ENCODE measurements around the gene CHRM1. TPM values are rescaled to one million over a fixed set of nuclear protein-coding genes. Genes with fewer than 3 reads are reported as not detected.
A peak's percentile ranks its signal among the peaks of the same experiment; 100 is the strongest.
"Not testable (repeated sequence)": the region's sequence is repeated elsewhere in the genome, so short reads cannot be mapped to it uniquely, and the experiment has no call there.

CHRM1 gene
- total RNA-seq (2014; rRNA removed; shearing (Covaris generic)) = not detected in 2 replicates

GRCh38 chr11:62921201-62921572, at the start of gene CHRM1:
Gene CHRM1, minus strand, starts transcription at chr11:62921363. Its CDS starts 10,263 bp downstream, at chr11:62911100.
- DNase-seq = no peak
- H3K4me3 ChIP-seq = no peak within 1 kb of the TSS
- H3K27ac ChIP-seq = no peak within 1 kb of the TSS
- no peaks in the 10 kb centered on the region for H3K9me3 ChIP-seq (replicated peaks)
- H3K36me3 ChIP-seq = no peaks in the 10 kb centered on the region
- H3K27me3 ChIP-seq = peaks cover 6% of the 10 kb centered on the region; the same call in 1 of the 2 replicates
- H3K4me1 ChIP-seq = no peaks in the 10 kb centered on the region

- H3K27ac ChIP-seq = no peak overlapping the region
- no peak for DNase-seq
- H3K9me3 ChIP-seq (replicated peaks) = no peaks in the 10 kb centered on the region
- H3K36me3 ChIP-seq = no peaks in the 10 kb centered on the region
- no peaks in the 10 kb centered on the region for H3K4me1 ChIP-seq
- H3K4me3 ChIP-seq = no peak overlapping the region
- no peaks in the 10 kb centered on the region for H3K27me3 ChIP-seq
Observed at GRCh38 chr11:62965574-62965973, 44.4 kb upstream of the CHRM1 start.

- DNase-seq = no peak
- Histone ChIP-seq H3K4me1 (peaks cover 13% of the 10 kb centered on the region), H3K36me3 (no peaks in the 10 kb centered on the region), H3K27me3 (no peaks in the 10 kb centered on the region), H3K4me3 (no peak overlapping the region), H3K9me3 (replicated peaks) (no peaks in the 10 kb centered on the region), H3K27ac (no peak overlapping the region)
Observed at GRCh38 chr11:62962391-62962790, 41.2 kb upstream of the CHRM1 start.

GRCh38 chr11:62961017-62961570, 39.9 kb upstream of the CHRM1 start:
- no peak for DNase-seq
- Histone ChIP-seq H3K4me3 (no peak overlapping the region), H3K27ac (no peak overlapping the region), H3K9me3 (replicated peaks) (no peaks in the 10 kb centered on the region), H3K4me1 (peaks cover 13% of the 10 kb centered on the region), H3K36me3 (no peaks in the 10 kb centered on the region), H3K27me3 (no peaks in the 10 kb centered on the region)

- Histone ChIP-seq H3K9me3 (replicated peaks) (no peaks in the 10 kb centered on the region), H3K4me3 (no peak overlapping the region), H3K36me3 (no peaks in the 10 kb centered on the region), H3K4me1 (peaks cover 13% of the 10 kb centered on the region), H3K27ac (no peak overlapping the region), H3K27me3 (no peaks in the 10 kb centered on the region)
- DNase-seq = no peak
Observed at GRCh38 chr11:62959422-62959980, 38.3 kb upstream of the CHRM1 start.

- H3K27me3 ChIP-seq = no peaks in the 10 kb centered on the region
- H3K27ac ChIP-seq = no peak overlapping the region; the same call in 1 of the 2 replicates
- no peaks in the 10 kb centered on the region for H3K36me3 ChIP-seq
- DNase-seq = peak; percentile 69 to 77
- no peak overlapping the region for H3K4me3 ChIP-seq
- peaks cover 13% of the 10 kb centered on the region for H3K4me1 ChIP-seq
- H3K9me3 ChIP-seq (replicated peaks) = no peaks in the 10 kb centered on the region
Observed at GRCh38 chr11:62958547-62959421, 37.6 kb upstream of the CHRM1 start.

- Histone ChIP-seq H3K27ac (no peak overlapping the region), H3K9me3 (replicated peaks) (no peaks in the 10 kb centered on the region), H3K27me3 (no peaks in the 10 kb centered on the region), H3K4me3 (no peak overlapping the region), H3K4me1 (peaks cover 13% of the 10 kb centered on the region), H3K36me3 (no peaks in the 10 kb centered on the region)
- DNase-seq = no peak
Observed at GRCh38 chr11:62957147-62957546, 36.0 kb upstream of the CHRM1 start.

GRCh38 chr11:62954478-62954877, 33.3 kb upstream of the CHRM1 start:
- no peaks in the 10 kb centered on the region for H3K27me3 ChIP-seq
- H3K36me3 ChIP-seq = no peaks in the 10 kb centered on the region
- no peak overlapping the region for H3K27ac ChIP-seq
- H3K4me1 ChIP-seq = peaks cover 13% of the 10 kb centered on the region
- H3K9me3 ChIP-seq (replicated peaks) = no peaks in the 10 kb centered on the region
- no peak overlapping the region for H3K4me3 ChIP-seq
- no peak for DNase-seq

GRCh38 chr11:62953811-62954210, 32.6 kb upstream of the CHRM1 start:
- H3K9me3 ChIP-seq (replicated peaks) = no peaks in the 10 kb centered on the region
- H3K27me3 ChIP-seq = no peaks in the 10 kb centered on the region
- H3K4me3 ChIP-seq = no peak overlapping the region
- no peaks in the 10 kb centered on the region for H3K36me3 ChIP-seq
- peaks cover 6% of the 10 kb centered on the region for H3K4me1 ChIP-seq
- DNase-seq = no peak
- no peak overlapping the region for H3K27ac ChIP-seq

- no peak overlapping the region for H3K4me3 ChIP-seq
- H3K36me3 ChIP-seq = no peaks in the 10 kb centered on the region
- H3K4me1 ChIP-seq = no peaks in the 10 kb centered on the region
- DNase-seq = no peak
- H3K9me3 ChIP-seq (replicated peaks) = no peaks in the 10 kb centered on the region
- no peaks in the 10 kb centered on the region for H3K27me3 ChIP-seq
- H3K27ac ChIP-seq = no peak overlapping the region
Observed at GRCh38 chr11:62948765-62949320, 27.7 kb upstream of the CHRM1 start.

GRCh38 chr11:62945538-62945937, 24.4 kb upstream of the CHRM1 start:
- not testable (repeated sequence) for H3K4me1 ChIP-seq; DNase-seq; H3K36me3 ChIP-seq; H3K9me3 ChIP-seq (replicated peaks); H3K27me3 ChIP-seq; H3K27ac ChIP-seq; H3K4me3 ChIP-seq

GRCh38 chr11:62937528-62937927, 16.4 kb upstream of the CHRM1 start:
- not testable (repeated sequence) for H3K27me3 ChIP-seq; H3K9me3 ChIP-seq (replicated peaks); H3K27ac ChIP-seq; DNase-seq; H3K36me3 ChIP-seq; H3K4me1 ChIP-seq; H3K4me3 ChIP-seq

GRCh38 chr11:62934496-62934785, 13.3 kb upstream of the CHRM1 start:
- no peaks in the 10 kb centered on the region for H3K27me3 ChIP-seq
- no peak for DNase-seq
- H3K4me3 ChIP-seq = no peak overlapping the region
- no peak overlapping the region for H3K27ac ChIP-seq
- no peaks in the 10 kb centered on the region for H3K9me3 ChIP-seq (replicated peaks)
- H3K36me3 ChIP-seq = no peaks in the 10 kb centered on the region
- no peaks in the 10 kb centered on the region for H3K4me1 ChIP-seq

- no peaks in the 10 kb centered on the region for H3K4me1 ChIP-seq
- no peak for DNase-seq
- H3K27me3 ChIP-seq = no peaks in the 10 kb centered on the region
Observed at GRCh38 chr11:62933750-62934495, 12.8 kb upstream of the CHRM1 start.

GRCh38 chr11:62933285-62933684, 12.1 kb upstream of the CHRM1 start:
- no peaks in the 10 kb centered on the region for H3K9me3 ChIP-seq (replicated peaks)
- no peaks in the 10 kb centered on the region for H3K4me1 ChIP-seq
- H3K4me3 ChIP-seq = no peak overlapping the region
- no peak overlapping the region for H3K27ac ChIP-seq
- no peaks in the 10 kb centered on the region for H3K36me3 ChIP-seq
- no peaks in the 10 kb centered on the region for H3K27me3 ChIP-seq
- DNase-seq = no peak

More at GRCh38 chr11:62933750-62934495, 12.8 kb upstream of the CHRM1 start:
- no peak overlapping the region for H3K4me3 ChIP-seq
- no peaks in the 10 kb centered on the region for H3K9me3 ChIP-seq (replicated peaks)
- H3K27ac ChIP-seq = no peak overlapping the region
- H3K36me3 ChIP-seq = no peaks in the 10 kb centered on the region

Measured in SJCRH30 (cell line).